Measurements from ENCODE around the gene REEP2.
"Not testable (repeated sequence)": the region's sequence is repeated elsewhere in the genome, so short reads cannot be mapped to it uniquely, and the experiment has no call there.

The REEP2 gene, protein sequence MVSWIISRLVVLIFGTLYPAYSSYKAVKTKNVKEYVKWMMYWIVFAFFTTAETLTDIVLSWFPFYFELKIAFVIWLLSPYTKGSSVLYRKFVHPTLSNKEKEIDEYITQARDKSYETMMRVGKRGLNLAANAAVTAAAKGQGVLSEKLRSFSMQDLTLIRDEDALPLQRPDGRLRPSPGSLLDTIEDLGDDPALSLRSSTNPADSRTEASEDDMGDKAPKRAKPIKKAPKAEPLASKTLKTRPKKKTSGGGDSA

DNA sequence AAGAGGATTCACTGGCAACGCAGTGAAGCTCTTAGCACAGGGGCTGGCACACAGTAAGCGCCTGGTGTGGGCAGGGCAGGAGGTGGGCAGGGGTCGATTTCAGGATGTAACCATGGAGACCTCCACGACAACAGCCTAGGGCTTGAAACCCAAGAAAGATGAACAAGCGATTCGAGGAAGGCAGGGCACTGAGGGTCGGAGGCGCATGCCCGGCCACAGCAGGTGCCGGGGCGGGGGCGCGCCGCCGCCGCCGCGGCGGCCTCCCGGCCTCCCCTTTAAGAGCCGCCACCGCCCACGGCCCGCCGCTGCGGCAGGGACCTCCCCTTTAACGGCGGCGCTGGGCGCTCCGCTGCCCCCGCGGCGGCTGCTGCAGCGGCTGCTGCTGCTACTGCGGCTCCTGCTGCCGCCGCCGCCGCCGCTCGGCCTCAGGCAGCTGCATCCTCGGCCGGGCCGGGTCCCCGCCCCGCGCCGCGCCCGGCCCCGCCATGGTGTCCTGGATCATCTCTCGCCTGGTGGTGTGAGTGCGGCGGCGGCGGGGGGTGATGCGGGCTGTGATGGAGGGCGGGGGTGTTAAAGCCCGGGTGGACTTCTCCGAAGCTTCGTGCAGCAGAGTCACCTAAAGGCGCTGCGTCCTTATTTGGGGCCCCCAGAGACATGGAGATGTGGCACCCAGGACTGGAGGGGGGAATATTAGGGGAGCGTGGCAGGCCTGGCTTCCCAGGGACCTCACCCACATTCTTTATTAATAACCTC, at the start of gene REEP2:
Gene REEP2 (plus strand): TSS at position 334 of the 753 bp plus-strand sequence. CDS start 152 bp downstream, at position 486.
- no peak for DNase-seq

DNA sequence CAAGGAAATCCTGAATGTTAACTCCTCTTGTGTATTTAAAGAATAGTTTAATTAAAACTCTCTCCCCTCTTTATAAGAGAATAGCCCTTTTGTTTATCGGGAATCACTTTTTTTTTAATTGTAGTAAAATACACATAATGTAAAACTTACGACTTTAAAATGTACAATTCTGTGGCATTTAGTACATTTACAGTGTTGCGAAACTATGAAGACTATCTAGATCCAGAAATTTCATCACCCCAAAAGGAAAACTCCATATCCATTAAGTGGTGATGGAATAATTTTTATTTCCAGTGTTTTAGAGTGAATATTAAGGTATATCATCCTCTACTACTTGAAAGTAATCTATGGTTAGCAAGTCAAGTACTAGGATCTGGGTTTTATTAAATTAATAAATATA, 49.5 kb upstream of the REEP2 start:
- DNase-seq = no peak

DNA sequence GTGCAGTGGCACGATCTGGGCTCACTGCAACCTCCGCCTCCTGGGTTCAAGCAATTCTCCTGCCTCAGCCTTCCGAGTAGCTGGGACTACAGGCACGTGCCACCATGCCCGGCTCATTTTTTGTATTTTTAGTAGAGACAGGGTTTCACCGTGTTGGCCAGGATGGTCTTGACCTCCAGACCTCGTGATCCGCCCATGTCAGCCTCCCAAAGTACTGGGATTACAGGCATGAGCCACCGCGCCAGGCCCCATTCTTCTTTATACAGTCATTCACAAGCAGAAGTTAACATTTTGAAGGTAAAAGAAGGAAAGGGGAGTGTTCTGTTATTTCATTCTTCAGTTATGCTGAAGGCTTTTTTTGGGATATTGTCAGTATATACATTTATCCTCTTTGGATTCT, 48.9 kb upstream of the REEP2 start:
- DNase-seq = not testable (repeated sequence)

DNA sequence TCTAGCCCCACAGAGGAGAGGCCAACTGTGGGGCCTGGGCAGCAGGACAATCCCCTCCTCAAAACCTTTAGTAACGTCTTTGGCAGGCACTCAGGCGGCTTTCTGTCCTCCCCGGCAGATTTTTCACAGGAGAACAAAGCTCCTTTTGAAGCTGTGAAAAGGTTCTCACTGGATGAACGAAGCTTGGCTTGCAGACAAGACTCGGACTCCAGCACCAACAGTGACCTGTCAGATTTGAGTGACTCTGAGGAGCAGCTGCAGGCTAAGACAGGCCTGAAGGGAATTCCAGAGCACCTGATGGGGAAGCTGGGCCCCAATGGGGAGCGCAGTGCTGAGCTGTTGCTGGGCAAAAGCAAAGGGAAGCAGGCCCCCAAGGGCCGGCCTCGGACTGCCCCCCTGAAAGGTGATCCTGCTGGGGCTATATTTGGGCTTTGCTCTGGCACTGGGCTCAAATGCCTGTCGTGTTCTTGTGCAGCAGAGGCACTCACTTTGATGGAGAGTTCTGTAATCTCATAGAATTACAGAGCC, 46.9 kb upstream of the REEP2 start:
- no peak for DNase-seq

DNA sequence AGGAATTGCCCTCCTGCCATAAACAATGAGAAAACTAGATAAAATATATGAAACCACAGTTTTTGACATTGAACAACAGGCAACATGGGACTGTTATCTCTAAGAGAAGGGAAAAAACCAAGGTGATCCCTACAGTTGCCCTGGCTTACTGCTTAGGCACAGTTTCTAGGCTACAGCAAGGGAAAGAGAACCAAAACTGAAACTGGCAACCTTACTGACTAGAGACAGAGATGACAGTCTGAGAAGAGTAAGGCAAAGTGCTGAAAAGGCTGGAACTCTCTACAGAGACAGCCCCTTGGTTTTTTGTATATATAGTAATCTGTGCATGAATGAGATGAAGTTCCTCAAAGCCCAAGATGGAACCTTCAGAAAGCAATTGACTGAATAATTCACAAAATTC, 36.2 kb upstream of the REEP2 start:
- no peak for DNase-seq

DNA sequence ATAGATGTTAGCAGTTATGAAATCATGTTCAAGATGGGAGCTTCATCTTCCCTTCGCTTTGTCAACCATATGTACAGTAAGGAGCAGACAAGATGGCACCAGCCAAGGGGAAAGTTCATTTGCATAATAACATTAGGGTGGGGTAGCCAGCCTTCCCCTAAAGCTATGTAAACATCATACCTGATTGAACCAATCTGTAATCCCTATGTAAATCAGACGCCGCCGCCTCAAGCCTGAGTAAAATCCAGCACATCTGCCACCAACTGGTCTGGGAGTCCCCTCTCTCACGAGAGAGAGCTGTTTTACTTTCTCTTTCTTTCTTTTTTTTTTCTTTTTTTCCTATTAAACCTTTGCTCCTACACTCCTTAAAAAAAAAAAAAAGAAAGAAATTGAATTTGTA, 30.8 kb upstream of the REEP2 start:
- no peak for DNase-seq

DNA sequence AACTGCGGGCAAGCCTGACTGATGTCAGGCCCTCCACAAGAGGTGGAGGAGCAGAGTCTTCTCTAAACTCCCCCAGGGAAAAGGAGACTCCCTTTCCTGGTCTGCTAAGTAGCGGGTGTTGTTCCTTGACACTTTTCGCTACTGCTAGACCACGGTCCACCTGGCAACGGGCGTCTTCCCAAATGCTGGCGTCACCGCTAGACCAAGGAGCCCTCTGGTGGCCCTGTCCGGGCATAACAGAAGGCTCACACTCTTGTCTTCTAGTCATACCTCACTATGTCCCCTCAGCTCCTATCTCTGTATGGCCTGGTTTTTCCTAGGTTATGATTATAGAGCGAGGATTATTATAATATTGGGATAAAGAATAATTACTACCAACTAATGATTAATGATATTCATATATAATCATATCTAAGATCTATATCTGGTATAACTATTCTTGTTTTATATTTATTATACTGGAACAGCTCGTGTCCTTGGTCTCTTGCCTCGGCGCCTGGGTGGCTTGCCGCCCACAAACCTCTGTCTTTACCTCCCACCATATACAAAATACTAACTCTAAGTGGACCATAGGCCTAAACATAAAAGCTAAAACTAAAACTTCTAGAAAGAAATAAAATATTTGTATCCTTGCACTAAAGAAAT, 27.7 kb upstream of the REEP2 start:
- DNase-seq = not testable (repeated sequence)

DNA sequence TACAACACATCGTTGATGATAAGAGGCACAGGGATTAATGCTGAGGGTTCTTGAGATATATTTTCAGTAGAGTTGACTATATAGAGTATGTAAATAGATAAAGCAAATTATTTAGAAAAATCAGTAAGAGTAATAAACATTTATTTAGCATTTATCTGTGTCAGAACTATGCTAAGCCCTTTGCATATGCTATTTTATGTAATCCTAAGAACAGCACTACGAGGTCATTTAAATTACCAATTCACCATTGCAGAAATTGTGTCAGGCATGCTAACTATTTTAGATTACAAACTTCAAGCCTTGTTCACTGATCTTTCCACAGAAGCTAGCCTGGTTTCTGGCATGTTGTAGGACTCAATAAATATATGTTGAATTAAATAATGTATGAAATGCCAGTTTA, 20.4 kb upstream of the REEP2 start:
- DNase-seq = no peak

DNA sequence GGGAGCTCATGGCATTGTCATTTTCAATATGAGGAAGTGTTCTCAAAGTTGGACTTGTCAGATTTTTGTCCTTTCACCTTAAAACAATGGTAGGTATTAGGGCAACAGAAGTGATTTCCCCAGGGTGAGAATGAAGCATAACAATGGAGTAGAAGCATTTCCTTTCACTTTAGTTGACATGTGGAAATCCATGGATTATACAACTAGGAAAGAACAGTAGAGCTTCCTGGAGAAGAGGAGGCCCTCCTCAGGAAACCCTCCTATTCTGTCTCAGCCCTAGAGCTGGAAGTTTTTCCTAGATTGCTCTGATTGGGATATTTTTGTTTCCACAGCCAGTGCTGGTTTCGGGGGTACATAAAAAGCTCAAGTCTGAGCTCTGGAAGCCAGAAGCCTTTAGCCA, 13.8 kb upstream of the REEP2 start:
- DNase-seq = no peak

DNA sequence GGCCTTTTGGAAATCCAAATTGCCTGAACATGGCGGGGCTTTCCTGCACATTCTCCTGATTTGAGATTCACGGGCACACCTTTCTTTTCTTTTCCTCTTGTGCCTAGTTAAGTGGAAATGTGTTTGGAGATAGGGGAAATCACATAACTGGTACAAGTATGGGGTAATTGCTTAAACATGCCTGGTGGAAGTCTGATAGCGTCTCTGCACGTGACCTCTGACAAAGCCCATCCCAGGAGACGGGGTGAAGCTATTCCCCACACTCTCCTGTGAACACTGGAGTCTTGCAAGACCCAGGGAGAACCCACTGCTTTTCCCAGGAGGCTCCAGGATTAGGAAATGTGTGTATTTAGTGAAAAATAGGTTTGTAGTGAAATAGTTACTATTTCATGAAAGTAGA, 2.9 kb upstream of the REEP2 start:
- no peak for DNase-seq

DNA sequence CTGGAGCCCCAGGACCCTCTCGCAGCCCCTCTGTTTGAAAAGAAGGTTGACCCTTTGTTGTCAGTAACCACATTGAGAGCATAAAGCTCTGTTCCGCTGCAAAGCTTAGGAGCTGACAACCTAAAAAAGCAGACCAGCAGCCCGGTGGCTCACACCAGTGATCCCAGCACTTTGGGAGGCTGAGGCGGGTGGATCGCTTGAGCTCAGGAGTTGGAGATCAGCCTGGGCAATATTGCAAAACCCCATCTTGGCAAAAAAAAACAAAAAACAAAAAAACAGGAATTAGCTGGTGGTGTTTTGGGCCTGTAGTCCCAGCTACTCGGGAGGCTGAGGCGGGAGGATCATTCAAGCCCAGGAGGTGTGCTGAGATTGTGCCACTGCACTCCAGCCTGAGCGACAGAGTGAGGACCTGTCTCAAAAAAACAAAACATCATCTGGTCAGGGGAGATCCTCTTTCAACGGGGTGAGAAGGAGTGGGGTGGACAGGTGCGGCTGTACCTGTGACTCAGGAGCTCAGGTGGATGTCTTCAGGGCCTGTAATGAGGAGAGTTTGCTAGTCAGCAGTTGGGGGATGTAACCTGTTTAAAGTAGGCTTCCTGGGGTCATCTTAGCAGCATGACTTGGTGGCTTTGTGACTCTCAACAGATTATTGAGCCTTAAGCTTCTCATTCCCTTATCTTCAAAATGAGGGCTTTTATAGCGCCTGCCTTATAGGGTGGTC, 694 bp upstream of the REEP2 start:
- DNase-seq = no peak

DNA sequence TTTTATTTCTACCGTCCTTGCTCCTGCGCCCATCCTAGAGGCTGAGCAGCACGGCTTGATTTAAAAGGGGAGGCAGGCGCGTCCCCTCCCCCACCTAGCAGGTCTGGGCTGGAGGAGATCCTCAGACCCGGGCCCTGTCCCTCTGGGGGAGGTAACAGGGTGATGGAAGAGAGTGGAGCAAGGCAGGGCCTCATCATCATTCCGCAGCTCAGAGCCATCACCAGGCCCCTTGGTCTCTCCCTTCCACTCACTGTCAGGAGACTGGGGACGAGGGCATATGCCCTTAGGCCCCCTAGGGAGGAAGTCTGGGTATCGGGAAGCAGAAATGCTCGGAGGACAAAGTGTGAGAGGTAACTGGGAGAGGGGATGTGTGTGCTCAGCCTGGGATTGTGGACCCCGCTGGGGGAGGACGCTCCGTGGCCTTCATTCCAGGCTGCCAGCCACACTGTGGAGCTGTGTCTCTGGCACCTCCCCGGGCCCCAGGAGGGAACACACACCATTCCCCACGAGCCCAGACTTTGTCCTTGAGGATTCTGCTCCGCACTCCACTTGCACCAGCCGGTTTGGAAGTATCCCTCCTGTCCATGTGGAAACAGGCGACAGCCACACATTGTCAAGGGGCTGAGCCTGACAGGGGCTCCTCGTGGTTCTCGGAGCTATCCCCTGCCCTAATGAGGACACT, 761 bp downstream of the REEP2 start:
- DNase-seq = no peak

DNA sequence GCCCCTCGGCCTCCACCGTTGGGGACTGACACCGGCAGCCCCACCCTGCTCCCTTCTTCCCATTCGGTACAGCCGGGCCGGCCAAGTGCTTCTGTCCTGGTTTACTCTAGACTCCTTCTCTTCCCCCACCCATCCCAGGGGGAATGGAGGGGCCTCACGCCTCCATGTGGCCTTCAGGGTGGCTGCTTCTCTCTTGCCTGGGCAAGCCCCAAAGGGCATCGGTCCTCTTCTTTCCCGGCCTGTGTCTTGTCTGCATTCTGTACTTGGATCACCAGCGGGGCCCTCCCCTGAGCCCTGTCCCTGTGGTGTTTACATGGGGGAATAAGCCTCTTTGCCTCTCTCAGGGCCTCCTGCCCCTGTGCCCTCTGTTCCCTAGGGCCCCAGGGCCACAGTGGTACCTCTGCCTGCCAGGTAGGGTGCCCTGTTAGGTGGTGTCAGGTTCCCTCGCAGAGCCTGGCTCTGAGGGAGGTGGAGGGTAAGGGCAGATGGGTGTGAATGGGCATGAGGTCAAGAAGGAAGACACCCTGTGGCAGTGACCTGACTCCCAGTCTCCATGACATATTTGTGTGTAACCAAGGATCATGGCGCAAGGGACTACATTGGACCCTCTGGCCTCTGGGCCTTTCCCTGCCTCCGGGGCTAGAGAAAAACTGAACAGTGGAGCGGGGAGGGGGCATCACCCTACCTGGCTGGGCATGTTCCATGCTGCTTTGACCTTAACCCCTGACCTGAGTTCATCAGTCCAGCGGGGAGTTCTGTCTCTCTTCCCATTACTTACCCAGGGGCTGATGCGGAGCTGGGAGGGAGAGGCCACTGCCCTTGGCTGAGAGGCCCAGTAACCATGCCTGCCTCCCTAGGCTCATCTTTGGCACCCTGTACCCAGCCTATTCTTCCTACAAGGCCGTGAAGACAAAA, 1.6 kb downstream of the REEP2 start:
- DNase-seq = no peak

DNA sequence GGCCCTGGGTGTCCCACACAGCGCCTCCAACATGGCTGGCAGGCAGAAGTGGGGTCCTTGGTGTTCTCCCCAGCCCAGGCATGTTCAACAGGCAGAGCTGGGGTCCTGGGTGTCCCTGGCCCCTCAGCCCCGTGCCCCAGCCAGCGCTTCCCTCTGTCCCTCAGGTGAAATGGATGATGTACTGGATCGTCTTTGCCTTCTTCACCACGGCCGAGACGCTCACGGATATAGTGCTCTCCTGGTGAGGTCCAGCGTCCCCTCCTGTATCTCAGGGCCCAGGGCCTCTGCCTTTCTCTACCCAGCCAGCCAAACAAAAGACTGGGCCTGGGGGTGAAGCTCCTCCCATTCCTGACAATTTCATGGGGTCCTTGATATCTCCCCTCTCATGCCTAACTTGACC, 2.4 kb downstream of the REEP2 start:
- no peak for DNase-seq

DNA sequence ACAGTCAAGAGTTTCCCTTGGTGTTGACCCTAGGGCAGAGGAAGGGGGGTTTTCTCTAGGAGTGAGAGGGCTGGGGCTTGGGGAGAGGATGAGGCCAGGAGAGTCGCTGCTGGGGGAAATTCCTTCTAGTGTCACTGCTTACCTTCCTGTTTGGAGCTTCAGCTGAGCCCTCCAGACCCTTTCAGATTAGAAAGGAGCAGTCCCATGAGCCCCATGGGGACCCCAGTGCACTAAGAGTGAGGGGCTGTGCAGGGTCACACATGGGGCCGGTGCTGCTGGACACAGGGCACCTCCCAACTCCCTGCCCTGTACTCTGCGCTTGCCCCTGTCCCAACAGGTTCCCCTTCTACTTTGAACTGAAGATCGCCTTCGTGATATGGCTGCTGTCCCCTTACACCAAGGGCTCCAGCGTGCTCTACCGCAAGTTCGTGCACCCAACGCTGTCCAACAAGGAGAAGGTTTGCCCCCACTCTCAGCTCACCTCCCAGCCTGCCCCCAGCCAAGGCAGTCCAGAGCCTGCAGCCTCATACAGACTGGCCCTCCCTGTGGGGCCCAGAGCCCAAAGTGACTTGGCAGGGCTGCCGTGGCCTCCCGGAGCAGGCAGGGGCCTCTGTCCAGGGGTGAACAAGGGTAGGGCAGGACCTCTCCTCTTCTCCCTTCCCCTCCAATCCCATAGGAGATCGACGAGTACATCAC, 5.4 kb downstream of the REEP2 start:
- DNase-seq = no peak

DNA sequence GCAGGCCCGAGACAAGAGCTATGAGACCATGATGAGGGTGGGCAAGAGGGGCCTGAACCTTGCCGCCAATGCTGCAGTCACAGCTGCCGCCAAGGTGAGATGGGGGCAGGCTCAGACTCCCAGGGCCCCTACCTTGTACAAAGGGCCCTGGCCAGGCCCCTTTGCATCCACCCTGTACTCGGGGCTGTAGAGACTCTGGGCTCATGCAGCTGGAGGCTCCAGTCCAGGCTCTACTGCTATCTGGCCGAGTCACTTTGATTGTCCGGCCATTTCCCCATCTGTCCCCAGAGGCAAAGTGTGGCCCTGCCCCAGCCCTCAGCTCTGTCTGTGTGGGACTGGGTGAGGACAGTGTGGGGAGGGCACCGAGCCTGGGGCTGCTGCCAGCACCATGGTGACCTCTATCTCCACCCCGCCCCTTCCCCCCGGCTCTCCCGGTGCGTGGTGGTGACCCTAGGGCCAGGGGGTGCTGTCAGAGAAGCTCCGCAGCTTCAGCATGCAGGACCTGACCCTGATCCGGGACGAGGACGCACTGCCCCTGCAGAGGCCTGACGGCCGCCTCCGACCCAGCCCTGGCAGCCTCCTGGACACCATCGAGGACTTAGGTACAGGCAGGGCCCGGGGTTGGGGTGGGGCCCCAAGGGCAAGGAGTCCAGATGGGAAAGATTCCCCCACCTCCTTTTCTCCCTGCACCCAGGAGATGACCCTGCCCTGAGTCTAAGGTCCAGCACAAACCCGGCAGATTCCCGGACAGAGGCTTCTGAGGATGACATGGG, 6.1 kb downstream of the REEP2 start:
- DNase-seq = no peak

DNA sequence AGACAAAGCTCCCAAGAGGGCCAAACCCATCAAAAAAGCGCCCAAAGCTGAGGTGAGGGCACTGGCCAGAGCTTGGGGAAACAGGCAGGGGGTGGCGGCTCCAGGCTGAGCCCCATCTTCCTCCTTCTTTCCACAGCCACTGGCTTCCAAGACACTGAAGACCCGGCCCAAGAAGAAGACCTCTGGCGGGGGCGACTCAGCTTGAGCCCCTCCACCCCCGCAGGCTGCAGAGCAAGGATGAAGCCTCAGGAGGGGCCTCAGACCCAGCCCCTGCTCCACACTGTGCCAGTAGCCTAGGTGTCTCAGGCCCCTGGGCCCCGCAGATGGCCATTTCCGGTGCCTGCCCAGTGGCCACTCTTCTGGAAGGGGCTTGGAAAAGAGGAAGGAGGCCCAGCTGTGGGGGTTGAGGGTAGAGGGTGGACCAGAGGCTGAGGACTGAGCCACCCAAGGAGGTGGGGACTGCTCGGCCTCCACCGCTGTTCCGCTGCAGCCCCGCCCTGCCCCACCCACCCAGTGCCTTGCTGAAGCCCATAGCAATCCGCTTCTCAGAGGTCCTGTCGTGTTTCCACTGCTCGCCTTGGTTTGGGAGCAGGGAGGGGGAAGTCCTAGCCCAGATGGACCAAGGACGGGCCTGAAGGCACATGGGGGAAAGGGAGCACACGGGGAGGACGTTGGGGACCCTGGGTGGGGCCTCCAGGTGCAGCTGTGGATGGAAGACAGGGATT, 6.9 kb downstream of the REEP2 start:
- DNase-seq = no peak

DNA sequence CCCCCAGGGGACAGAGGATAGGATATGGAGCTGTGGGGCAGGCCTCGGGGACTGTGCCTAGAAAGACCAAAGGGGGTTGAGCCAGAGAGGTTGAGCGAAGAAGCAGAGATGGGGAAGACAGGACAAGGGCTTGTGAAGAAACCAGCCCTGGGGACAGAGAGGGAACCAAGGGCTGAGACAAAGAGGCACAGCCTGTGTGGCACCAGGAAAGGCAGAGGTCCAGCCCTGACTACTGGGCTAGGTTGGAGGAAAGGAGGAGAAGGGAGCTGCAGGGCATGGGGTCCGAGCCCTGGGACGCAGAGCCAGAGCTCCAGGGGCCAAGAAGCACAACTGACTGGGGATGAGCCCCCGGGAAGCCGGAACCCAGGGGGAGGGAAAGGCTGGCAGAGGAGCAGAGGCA, 9.2 kb downstream of the REEP2 start:
- no peak for DNase-seq
